ENCODE results near the gene ANOS1. TPM values are rescaled to one million over a fixed set of nuclear protein-coding genes. Genes with fewer than 3 reads are reported as not detected.
A peak's percentile ranks its signal among the peaks of the same experiment; 100 is the strongest.
"Not testable (repeated sequence)": the region's sequence is repeated elsewhere in the genome, so short reads cannot be mapped to it uniquely, and the experiment has no call there.

The ANOS1 gene, protein sequence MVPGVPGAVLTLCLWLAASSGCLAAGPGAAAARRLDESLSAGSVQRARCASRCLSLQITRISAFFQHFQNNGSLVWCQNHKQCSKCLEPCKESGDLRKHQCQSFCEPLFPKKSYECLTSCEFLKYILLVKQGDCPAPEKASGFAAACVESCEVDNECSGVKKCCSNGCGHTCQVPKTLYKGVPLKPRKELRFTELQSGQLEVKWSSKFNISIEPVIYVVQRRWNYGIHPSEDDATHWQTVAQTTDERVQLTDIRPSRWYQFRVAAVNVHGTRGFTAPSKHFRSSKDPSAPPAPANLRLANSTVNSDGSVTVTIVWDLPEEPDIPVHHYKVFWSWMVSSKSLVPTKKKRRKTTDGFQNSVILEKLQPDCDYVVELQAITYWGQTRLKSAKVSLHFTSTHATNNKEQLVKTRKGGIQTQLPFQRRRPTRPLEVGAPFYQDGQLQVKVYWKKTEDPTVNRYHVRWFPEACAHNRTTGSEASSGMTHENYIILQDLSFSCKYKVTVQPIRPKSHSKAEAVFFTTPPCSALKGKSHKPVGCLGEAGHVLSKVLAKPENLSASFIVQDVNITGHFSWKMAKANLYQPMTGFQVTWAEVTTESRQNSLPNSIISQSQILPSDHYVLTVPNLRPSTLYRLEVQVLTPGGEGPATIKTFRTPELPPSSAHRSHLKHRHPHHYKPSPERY
- not detected in 2 replicates for total RNA-seq (2014; rRNA removed; shearing (Covaris generic))

- no peaks in the 10 kb centered on the region for H3K4me1 ChIP-seq
- no peaks in the 10 kb centered on the region for H3K36me3 ChIP-seq
- H3K4me3 ChIP-seq = no peak within 1 kb of the TSS
- H3K27me3 ChIP-seq = no peaks in the 10 kb centered on the region
- DNase-seq = no peak
- no peaks in the 10 kb centered on the region for H3K9me3 ChIP-seq (replicated peaks)
- no peak within 1 kb of the TSS for H3K27ac ChIP-seq
Observed at GRCh38 chrX:8731559-8732395, at the start of gene ANOS1. Gene ANOS1, minus strand, starts transcription at chrX:8732137. Its CDS starts 101 bp downstream, at chrX:8732036.

DNA sequence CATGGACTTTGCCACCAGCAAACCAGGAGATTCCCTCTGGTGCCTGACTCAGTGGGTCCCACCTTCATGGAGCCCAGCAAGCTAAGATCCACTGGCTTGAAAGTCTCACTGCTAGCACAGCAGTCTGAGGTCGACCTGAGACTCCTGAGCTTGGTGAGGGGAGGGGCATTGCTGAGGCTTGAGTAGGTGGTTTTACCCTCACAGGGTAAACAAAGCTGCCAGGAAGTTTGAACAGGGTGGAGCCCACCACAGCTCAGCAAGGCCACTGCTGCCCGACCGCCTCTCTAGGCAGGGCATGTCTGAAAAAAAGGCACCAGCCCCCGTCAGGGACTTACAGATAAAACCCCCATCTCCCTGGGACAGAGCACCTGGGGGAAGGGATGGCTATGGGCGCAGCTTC is 41.2 kb upstream of the ANOS1 start:
- Histone ChIP-seq H3K27ac (no peak overlapping the region), H3K9me3 (replicated peaks) (no peaks in the 10 kb centered on the region), H3K4me3 (no peak overlapping the region), H3K36me3 (no peaks in the 10 kb centered on the region), H3K4me1 (no peaks in the 10 kb centered on the region), H3K27me3 (no peaks in the 10 kb centered on the region)
- DNase-seq = no peak

DNA sequence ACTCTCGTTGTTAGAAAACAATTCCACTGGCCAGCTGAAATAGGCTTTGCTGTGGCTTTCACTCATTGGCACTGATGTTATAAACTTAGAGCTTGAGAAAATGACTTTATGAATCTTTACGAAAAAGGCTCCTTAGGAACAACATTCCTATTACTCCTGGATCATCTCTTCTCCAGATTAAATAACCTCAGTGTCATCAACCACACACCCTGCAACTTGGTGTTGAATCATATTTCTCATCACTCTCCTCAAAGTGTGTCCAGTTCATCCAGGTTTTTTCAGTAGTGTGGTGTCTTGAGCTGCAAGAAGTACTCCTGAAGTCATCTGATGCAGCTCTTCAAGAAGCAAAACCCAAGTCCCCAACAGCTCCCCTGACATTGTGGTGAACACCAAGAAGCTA is 28.1 kb upstream of the ANOS1 start:
- Histone ChIP-seq H3K27me3 (no peaks in the 10 kb centered on the region), H3K9me3 (replicated peaks) (no peaks in the 10 kb centered on the region), H3K4me1 (no peaks in the 10 kb centered on the region), H3K27ac (no peak overlapping the region), H3K4me3 (no peak overlapping the region), H3K36me3 (no peaks in the 10 kb centered on the region)
- DNase-seq = no peak

DNA sequence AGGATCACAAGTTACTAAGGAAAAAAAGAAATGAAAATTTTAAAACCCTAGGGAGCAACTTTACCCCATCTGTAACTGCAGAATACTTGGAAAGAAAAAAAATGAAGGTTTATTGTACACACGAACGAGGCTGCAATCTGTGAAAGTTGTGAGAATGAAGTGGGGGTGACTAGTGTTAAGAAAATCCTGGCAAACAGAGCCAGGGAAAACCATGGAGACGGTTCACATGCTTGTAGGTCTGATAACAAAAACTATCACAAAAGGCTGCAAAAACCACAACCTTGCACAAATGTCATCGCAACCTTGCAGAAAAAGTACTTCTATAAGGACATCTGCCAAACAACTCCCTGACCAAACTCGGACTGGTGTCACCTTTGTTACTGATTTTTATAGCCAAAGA is 26.8 kb upstream of the ANOS1 start:
- H3K36me3 ChIP-seq; DNase-seq; H3K27ac ChIP-seq; H3K27me3 ChIP-seq; H3K9me3 ChIP-seq (replicated peaks); H3K4me3 ChIP-seq; H3K4me1 ChIP-seq: not testable (repeated sequence)

DNA sequence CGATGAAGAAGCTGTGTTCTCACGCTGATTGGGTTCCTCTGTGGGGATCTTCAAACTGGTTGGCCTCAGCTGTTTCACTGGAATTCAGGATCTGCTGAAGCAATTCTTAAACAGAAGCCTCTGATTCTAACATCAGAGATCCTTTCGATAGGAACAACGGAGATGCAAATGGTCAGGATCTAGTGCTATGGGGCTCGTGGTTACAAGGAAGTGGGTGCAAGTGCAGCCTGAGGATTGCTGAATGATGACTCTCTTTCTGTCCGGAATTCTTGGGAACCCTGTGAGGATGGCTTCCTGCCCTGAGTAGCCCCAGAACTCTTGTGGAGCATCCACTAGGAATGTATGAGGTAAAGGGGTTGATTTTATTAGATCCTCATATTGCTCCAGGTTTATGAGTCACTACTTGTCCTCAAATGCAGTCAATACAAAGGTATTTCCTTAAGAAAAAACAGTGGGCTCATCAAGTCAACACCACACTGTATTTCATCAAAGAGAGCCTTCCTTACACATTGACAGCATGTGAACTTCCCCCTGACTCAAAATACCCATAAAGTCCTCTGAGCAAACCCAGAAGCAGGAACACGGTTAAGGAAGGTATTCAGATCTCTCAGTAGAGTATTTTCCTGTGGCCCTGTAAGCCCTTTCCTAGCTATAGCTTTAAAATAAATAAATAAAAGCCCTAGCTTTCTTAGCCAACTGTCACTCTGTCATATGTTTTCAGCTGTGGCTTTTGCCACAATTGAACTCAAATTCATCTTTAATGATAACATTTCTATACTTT is 25.9 kb upstream of the ANOS1 start:
- not testable (repeated sequence) for H3K4me1 ChIP-seq; H3K36me3 ChIP-seq; H3K4me3 ChIP-seq; H3K9me3 ChIP-seq (replicated peaks); H3K27me3 ChIP-seq; H3K27ac ChIP-seq; DNase-seq

DNA sequence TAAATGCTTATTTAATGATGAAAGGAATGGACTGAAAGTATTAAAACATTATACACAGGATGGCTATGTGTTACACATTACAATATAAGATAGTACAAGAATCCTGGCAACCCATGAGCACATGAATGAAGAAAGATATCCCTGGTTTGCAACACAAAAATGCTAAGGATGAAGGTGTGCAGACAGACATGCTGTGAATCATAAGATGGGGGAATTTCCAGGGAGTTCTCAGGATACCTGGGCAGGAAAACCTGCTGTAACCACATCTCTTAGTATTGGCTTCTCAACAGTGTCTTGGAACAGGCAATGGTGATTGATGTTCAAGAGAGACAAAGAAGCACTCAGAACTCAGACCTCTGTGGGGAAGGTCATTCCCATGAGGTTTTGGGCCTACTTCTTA is 23.9 kb upstream of the ANOS1 start:
- no peak for DNase-seq

DNA sequence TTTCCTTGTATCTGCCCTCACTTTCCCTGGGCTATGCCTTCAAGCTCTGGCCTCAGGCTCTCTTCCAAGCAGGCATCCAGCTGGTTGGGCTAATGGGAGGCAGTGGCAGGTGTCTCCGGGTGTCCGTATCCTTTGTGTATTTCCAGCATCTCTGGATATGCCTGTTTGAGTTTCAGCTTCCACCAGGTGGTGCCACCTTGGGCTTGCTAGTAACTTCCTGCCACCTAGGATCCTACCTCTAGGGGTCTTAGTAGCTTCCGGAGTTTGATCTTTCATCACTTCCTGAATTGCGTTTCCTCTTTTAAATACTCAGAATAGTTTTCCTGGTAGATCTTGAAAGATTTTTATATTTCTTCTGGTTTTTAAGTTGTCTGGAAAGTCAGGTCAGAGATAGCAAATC is 23.2 kb upstream of the ANOS1 start:
- Histone ChIP-seq H3K4me3 (no peak overlapping the region), H3K27ac (no peak overlapping the region), H3K9me3 (replicated peaks) (no peaks in the 10 kb centered on the region), H3K4me1 (no peaks in the 10 kb centered on the region), H3K27me3 (no peaks in the 10 kb centered on the region), H3K36me3 (no peaks in the 10 kb centered on the region)
- no peak for DNase-seq

More for the DNA sequence above, 23.9 kb upstream of the ANOS1 start:
- Histone ChIP-seq H3K27ac (no peak overlapping the region), H3K4me1 (no peaks in the 10 kb centered on the region), H3K36me3 (no peaks in the 10 kb centered on the region), H3K27me3 (no peaks in the 10 kb centered on the region), H3K4me3 (no peak overlapping the region), H3K9me3 (replicated peaks) (no peaks in the 10 kb centered on the region)

- Histone ChIP-seq H3K4me1 (no peaks in the 10 kb centered on the region), H3K4me3 (no peak overlapping the region), H3K9me3 (replicated peaks) (no peaks in the 10 kb centered on the region), H3K27me3 (no peaks in the 10 kb centered on the region), H3K36me3 (no peaks in the 10 kb centered on the region), H3K27ac (no peak overlapping the region)
- DNase-seq = no peak
Observed at GRCh38 chrX:8749697-8750096, 17.8 kb upstream of the ANOS1 start.

GRCh38 chrX:8748855-8749254 is 16.9 kb upstream of the ANOS1 start:
- no peaks in the 10 kb centered on the region for H3K27me3 ChIP-seq
- no peaks in the 10 kb centered on the region for H3K36me3 ChIP-seq
- H3K27ac ChIP-seq = no peak overlapping the region
- H3K9me3 ChIP-seq (replicated peaks) = no peaks in the 10 kb centered on the region
- peak in 1 of 2 experiments; percentile 55 for DNase-seq
- no peak overlapping the region for H3K4me3 ChIP-seq
- no peaks in the 10 kb centered on the region for H3K4me1 ChIP-seq

GRCh38 chrX:8743126-8743732 is 11.3 kb upstream of the ANOS1 start:
- no peak overlapping the region for H3K4me3 ChIP-seq
- H3K27me3 ChIP-seq = no peaks in the 10 kb centered on the region
- peak; percentile 32 to 69 for DNase-seq

GRCh38 chrX:8741981-8742380 is 10.0 kb upstream of the ANOS1 start:
- H3K36me3 ChIP-seq = no peaks in the 10 kb centered on the region
- H3K4me1 ChIP-seq = no peaks in the 10 kb centered on the region
- H3K4me3 ChIP-seq = no peak overlapping the region
- no peak for DNase-seq
- no peaks in the 10 kb centered on the region for H3K9me3 ChIP-seq (replicated peaks)
- no peak overlapping the region for H3K27ac ChIP-seq
- no peaks in the 10 kb centered on the region for H3K27me3 ChIP-seq

More at GRCh38 chrX:8743126-8743732, 11.3 kb upstream of the ANOS1 start:
- no peaks in the 10 kb centered on the region for H3K9me3 ChIP-seq (replicated peaks)
- no peak overlapping the region for H3K27ac ChIP-seq
- no peaks in the 10 kb centered on the region for H3K4me1 ChIP-seq
- no peaks in the 10 kb centered on the region for H3K36me3 ChIP-seq

GRCh38 chrX:8738588-8739189 is 6.8 kb upstream of the ANOS1 start:
- Histone ChIP-seq H3K9me3 (replicated peaks) (no peaks in the 10 kb centered on the region), H3K4me1 (no peaks in the 10 kb centered on the region), H3K36me3 (no peaks in the 10 kb centered on the region), H3K27ac (no peak overlapping the region), H3K27me3 (no peaks in the 10 kb centered on the region), H3K4me3 (no peak overlapping the region)
- peak; percentile 7 to 59 for DNase-seq

DNA sequence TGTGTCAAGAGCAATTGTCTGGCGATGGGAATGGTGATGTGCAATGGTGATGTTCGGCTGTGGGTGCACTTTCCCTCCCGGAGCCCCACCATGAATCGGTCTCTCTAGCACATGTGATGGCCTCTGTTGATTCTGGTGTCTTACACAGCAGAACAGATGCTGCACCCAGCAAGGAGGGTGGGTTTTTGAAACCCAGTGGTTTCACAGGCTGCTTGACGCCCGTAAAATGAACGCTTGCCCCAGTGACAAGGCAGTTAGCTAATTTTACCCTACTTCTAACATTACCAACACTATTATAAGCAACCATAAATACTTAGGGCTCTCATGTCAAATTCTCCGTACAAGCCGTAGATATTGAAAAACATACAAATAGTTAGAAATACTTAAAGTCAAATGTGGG is 5.9 kb upstream of the ANOS1 start:
- Histone ChIP-seq H3K4me3 (no peak overlapping the region), H3K36me3 (no peaks in the 10 kb centered on the region), H3K27ac (no peak overlapping the region), H3K27me3 (no peaks in the 10 kb centered on the region), H3K4me1 (no peaks in the 10 kb centered on the region), H3K9me3 (replicated peaks) (no peaks in the 10 kb centered on the region)
- no peak for DNase-seq

Data from SJCRH30 (cell line).